NB4 (cell line): ENCODE results near the gene CCDC60.

Source experiments
- DNase-seq: peaks from one replicate; pipeline ENCODE4 v3.0.0; 2010; ENCODE audit warnings: low read depth
- H3K4me3 ChIP-seq: one replicate; pipeline ENCODE4 v1.5.1; 2011; ENCODE audit warnings: mild to moderate bottlenecking, low read depth, low read length, moderate library complexity
- CTCF ChIP-seq: IDR thresholded peaks from one replicate; pipeline ENCODE4 v1.5.1; 2012; ENCODE audit warnings: low read depth, low read length
- MAX ChIP-seq: IDR thresholded peaks from 2 replicates; pipeline ENCODE4 v1.6.1; 2011; ENCODE audit warnings: low read depth, low read length
- MYC ChIP-seq: IDR thresholded peaks from 2 replicates; pipeline ENCODE4 v1.6.1; 2011; ENCODE audit warnings: low read depth, low read length
- POLR2A ChIP-seq: IDR thresholded peaks from 2 replicates; pipeline ENCODE4 v1.6.1; 2011; ENCODE audit warnings: mild to moderate bottlenecking; ENCODE audit not compliant: insufficient read length; ENCODE audit errors: extremely low read depth

Gene CCDC60

GRCh38 chr12:119440803-119441360, 106.4 kb downstream of the CCDC60 start:
- no peak for DNase-seq
- H3K4me3 ChIP-seq: no peak overlapping the region
- TF ChIP-seq POLR2A: no peak
- no peak for TF ChIP-seq MYC
- no peak for TF ChIP-seq CTCF
- TF ChIP-seq MAX: no peak

GRCh38 chr12:119444462-119445044, 110.0 kb downstream of the CCDC60 start:
- TF ChIP-seq MYC: peak; percentile 57
- no peak for TF ChIP-seq POLR2A
- peak; percentile 100 for TF ChIP-seq CTCF
- peak; percentile 50 for TF ChIP-seq MAX
- no peak overlapping the region for H3K4me3 ChIP-seq
- DNase-seq: peak; percentile 77

GRCh38 chr12:119446459-119446858, 111.9 kb downstream of the CCDC60 start:
- no peak for DNase-seq
- no peak overlapping the region for H3K4me3 ChIP-seq
- TF ChIP-seq POLR2A: no peak
- no peak for TF ChIP-seq MYC
- TF ChIP-seq MAX: no peak
- no peak for TF ChIP-seq CTCF

GRCh38 chr12:119447126-119447525, 112.6 kb downstream of the CCDC60 start:
- no peak overlapping the region for H3K4me3 ChIP-seq
- TF ChIP-seq POLR2A: no peak
- TF ChIP-seq MAX: no peak
- no peak for TF ChIP-seq MYC
- no peak for TF ChIP-seq CTCF
- DNase-seq: no peak

- TF ChIP-seq MAX (no peak), CTCF (no peak), POLR2A (no peak), MYC (no peak)
- H3K4me3 ChIP-seq: no peak overlapping the region
- DNase-seq: no peak
Measured at GRCh38 chr12:119447618-119448017, 113.1 kb downstream of the CCDC60 start.

GRCh38 chr12:119448611-119449131, 114.1 kb downstream of the CCDC60 start:
- TF ChIP-seq MAX (no peak), CTCF (no peak), MYC (no peak), POLR2A (no peak)
- H3K4me3 ChIP-seq: no peak overlapping the region
- DNase-seq: no peak
